Fibroblast of gingiva (primary cell): ENCODE data around the gene STS.

Experiments used
- DNase-seq: peaks from one replicate; pipeline ENCODE4 v3.0.0-alpha.2; 2011; ENCODE audit warnings: low read depth

STS gene

GRCh38 chrX:7188672-7189071 is 41.2 kb downstream of the STS start:
- DNase-seq, result no peak

GRCh38 chrX:7190157-7190556 is 42.6 kb downstream of the STS start:
- no peak for DNase-seq

GRCh38 chrX:7191681-7192110 is 44.2 kb downstream of the STS start:
- DNase-seq, result no peak

- DNase-seq, result no peak
Observed at GRCh38 chrX:7192871-7193270, 45.4 kb downstream of the STS start.

- DNase-seq, result no peak
Observed at GRCh38 chrX:7194606-7195005, 47.1 kb downstream of the STS start.
